Smooth muscle cell (in vitro differentiated cells): Measurements from ENCODE around the gene UBR2. TPM values are rescaled to one million over a fixed set of nuclear protein-coding genes. Genes with fewer than 3 reads are reported as not detected.
"Not testable (repeated sequence)": the region's sequence is repeated elsewhere in the genome, so short reads cannot be mapped to it uniquely, and the experiment has no call there.

Source experiments
- DNase-seq: peaks from one replicate; lab custom pipeline; 2025; ENCODE audit not compliant: unreplicated experiment; lab: John Stamatoyannopoulos, UW
- H2AFZ ChIP-seq: fragments of 200-600 bp; sonication (generic); 2 replicates; pipeline ENCODE4 v1.6.0; 2016; ENCODE audit warnings: antibody characterized with exemption, low read depth, mild to moderate bottlenecking
- H3F3A ChIP-seq: fragments of 200-600 bp; sonication (generic); 2 replicates; pipeline ENCODE4 v1.6.0; 2017; ENCODE audit warnings: antibody characterized with exemption, low read depth
- H3K27ac ChIP-seq: fragments of 200-600 bp; sonication (generic); 2 replicates; pipeline ENCODE4 v1.5.1; 2016; ENCODE audit warnings: low read depth, mild to moderate bottlenecking
- H3K27me3 ChIP-seq: fragments of 200-600 bp; sonication (generic); 2 replicates; pipeline ENCODE4 v1.6.1; 2016; ENCODE audit warnings: low read depth, mild to moderate bottlenecking
- H3K36me3 ChIP-seq: fragments of 200-600 bp; sonication (generic); 2 replicates; pipeline ENCODE4 v1.5.1; 2016; ENCODE audit warnings: low read depth
- H3K4me1 ChIP-seq: fragments of 200-600 bp; sonication (generic); 2 replicates; pipeline ENCODE4 v1.5.1; 2016; ENCODE audit warnings: low read depth
- H3K4me2 ChIP-seq: fragments of 200-600 bp; sonication (generic); 2 replicates; pipeline ENCODE4 v1.6.0; 2016; ENCODE audit warnings: mild to moderate bottlenecking
- H3K4me3 ChIP-seq: fragments of 200-600 bp; sonication (generic); 2 replicates; pipeline ENCODE4 v1.5.1; 2016; ENCODE audit warnings: mild to moderate bottlenecking
- H3K79me2 ChIP-seq: fragments of 200-600 bp; sonication (generic); 2 replicates; pipeline ENCODE4 v1.6.0; 2016; ENCODE audit warnings: low read depth, mild to moderate bottlenecking
- H3K9ac ChIP-seq: fragments of 200-600 bp; sonication (generic); 2 replicates; pipeline ENCODE4 v1.6.0; 2016; ENCODE audit warnings: low read depth
- H3K9me3 ChIP-seq: fragments of 200-600 bp; sonication (generic); replicated peaks from 2 replicates; pipeline ENCODE4 v1.5.1; 2016; ENCODE audit warnings: low read depth
- H4K20me1 ChIP-seq: fragments of 200-600 bp; sonication (generic); 2 replicates; pipeline ENCODE4 v1.6.0; 2016; ENCODE audit warnings: low read depth
- CTCF ChIP-seq: fragments of 200-600 bp; sonication (generic); IDR thresholded peaks from 2 replicates; pipeline ENCODE4 v1.5.1; 2017; ENCODE audit warnings: borderline replicate concordance, mild to moderate bottlenecking, antibody characterized with exemption; ENCODE audit not compliant: insufficient read depth, poor library complexity, severe bottlenecking
- WGBS: methylation state at CpG from one replicate; pipeline ENCODE4 v1.1.7; 2016; ENCODE audit warnings: low lambda C conversion rate; 5-methylcytosine and 5-hydroxymethylcytosine counted together
- polyA plus RNA-seq: library from polyadenylated mRNA; unstranded; fragments of >200 nt; fragmentation: Nextera tagmentation; extraction: Ambion mirVana; gene quantifications from 2 replicates; pipeline ENCODE4 v1.2.1, GENCODE V29; 2016
- total RNA-seq: library from RNA; depleted of rRNA; stranded (reverse); fragments of >200 nt; gene quantifications from 2 replicates; pipeline ENCODE4 v1.2.3, GENCODE V29; 2014

UBR2 gene
- total and polyA plus RNA-seq, 2 experiments from 2014 or later, result 8.1 to 22.6 TPM

DNA sequence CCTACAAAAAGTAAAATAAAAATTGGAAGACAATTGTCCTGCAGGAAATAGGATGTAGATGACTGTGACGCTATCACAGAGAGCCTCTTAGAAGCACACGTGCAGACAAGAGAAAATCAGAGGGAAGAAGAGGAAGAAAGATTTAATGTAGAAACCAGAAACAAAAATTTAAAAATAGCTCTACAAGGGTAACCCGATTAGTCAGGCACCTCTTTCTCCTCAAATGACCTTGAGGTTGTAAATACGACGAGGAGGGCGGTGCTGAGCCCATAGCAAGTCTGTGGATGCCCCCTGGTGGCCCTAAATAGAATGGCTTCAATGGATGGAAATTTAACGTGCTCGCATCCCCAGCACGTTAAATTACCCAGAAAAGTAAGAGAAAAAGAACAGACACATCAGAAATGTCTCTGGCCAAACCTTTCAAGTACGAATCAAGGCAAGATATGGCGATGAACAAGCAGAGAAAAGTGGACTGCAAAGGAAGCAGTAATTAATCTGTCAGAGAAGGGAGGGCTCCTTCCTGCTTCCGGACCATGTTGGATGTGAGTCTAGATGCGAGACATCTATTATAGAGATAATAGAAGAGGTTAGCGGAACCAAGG lies 162.8 kb downstream of the UBR2 start:
- TF ChIP-seq CTCF, result peak; percentile 90
- H2AFZ ChIP-seq, result peak overlapping the region; percentile 64
- DNase-seq, result no peak
- whole genome bisulfite sequencing, result 26% methylated on average over 14 of the region's 14 CpGs
- H3K36me3 ChIP-seq, result no peaks in the 10 kb centered on the region
- no peaks in the 10 kb centered on the region for H3F3A ChIP-seq
- no peak overlapping the region for H3K9ac ChIP-seq
- H3K9me3 ChIP-seq, result no peaks in the 10 kb centered on the region
- H3K27ac ChIP-seq, result no peak overlapping the region
- no peaks in the 10 kb centered on the region for H3K79me2 ChIP-seq
- H4K20me1 ChIP-seq, result no peaks in the 10 kb centered on the region
- H3K4me2 ChIP-seq, result peak overlapping the region; percentile 46
- H3K27me3 ChIP-seq, result no peaks in the 10 kb centered on the region
- no peak overlapping the region for H3K4me3 ChIP-seq
- H3K4me1 ChIP-seq, result no peaks in the 10 kb centered on the region

- peak overlapping the region; percentile 64 for H2AFZ ChIP-seq
- H3K4me2 ChIP-seq, result no peak overlapping the region
- no peaks in the 10 kb centered on the region for H3F3A ChIP-seq
- H3K9ac ChIP-seq, result no peak overlapping the region
- no peak for DNase-seq
- no peaks in the 10 kb centered on the region for H3K36me3 ChIP-seq
- H3K79me2 ChIP-seq, result no peaks in the 10 kb centered on the region
- H3K9me3 ChIP-seq, result no peaks in the 10 kb centered on the region
- TF ChIP-seq CTCF, result no peak
- no peaks in the 10 kb centered on the region for H3K4me1 ChIP-seq
- 97% methylated on average over 51 of the region's 52 CpGs for WGBS
- no peak overlapping the region for H3K27ac ChIP-seq
- H3K4me3 ChIP-seq, result no peak overlapping the region
- no peaks in the 10 kb centered on the region for H3K27me3 ChIP-seq
- no peaks in the 10 kb centered on the region for H4K20me1 ChIP-seq
Observed at GRCh38 chr6:42727087-42727611, 163.3 kb downstream of the UBR2 start.

GRCh38 chr6:42727627-42728026 lies 163.8 kb downstream of the UBR2 start:
- 95% methylated on average over 22 of the region's 22 CpGs for WGBS
- no peak overlapping the region for H2AFZ ChIP-seq
- H3K79me2 ChIP-seq, result no peaks in the 10 kb centered on the region
- no peaks in the 10 kb centered on the region for H3K36me3 ChIP-seq
- H3K4me2 ChIP-seq, result no peak overlapping the region
- no peaks in the 10 kb centered on the region for H4K20me1 ChIP-seq
- H3K9ac ChIP-seq, result no peak overlapping the region
- H3K9me3 ChIP-seq, result no peaks in the 10 kb centered on the region
- no peak for TF ChIP-seq CTCF
- DNase-seq, result no peak
- H3K27ac ChIP-seq, result no peak overlapping the region
- H3F3A ChIP-seq, result no peaks in the 10 kb centered on the region
- H3K4me3 ChIP-seq, result no peak overlapping the region
- no peaks in the 10 kb centered on the region for H3K4me1 ChIP-seq
- H3K27me3 ChIP-seq, result no peaks in the 10 kb centered on the region

DNA sequence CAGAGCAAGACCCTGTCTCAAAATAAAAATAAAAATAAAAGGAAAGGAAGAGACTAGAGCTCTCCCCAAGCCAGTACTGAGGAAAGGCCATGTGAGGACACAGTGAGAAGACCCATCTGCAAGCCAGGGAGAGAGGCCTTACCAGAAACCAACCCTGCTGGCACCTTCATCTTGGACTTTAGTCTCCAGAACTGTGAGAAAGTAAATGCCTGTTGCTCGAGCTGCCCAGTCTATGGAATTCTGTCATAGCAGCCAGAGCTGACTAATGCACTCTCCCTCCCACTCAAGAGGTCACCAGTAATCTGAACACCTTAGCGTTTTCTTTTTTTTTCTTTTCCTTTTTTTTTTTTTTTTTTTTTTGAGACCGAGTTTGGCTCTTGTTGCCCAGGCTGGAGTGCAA lies 165.9 kb downstream of the UBR2 start:
- H3K4me2 ChIP-seq, result no peak overlapping the region
- H3K36me3 ChIP-seq, result no peaks in the 10 kb centered on the region
- H3K27ac ChIP-seq, result no peak overlapping the region
- DNase-seq, result no peak
- no peaks in the 10 kb centered on the region for H3K4me1 ChIP-seq
- H4K20me1 ChIP-seq, result no peaks in the 10 kb centered on the region
- H3K27me3 ChIP-seq, result no peaks in the 10 kb centered on the region
- H3K4me3 ChIP-seq, result no peak overlapping the region
- no peaks in the 10 kb centered on the region for H3K9me3 ChIP-seq
- H3F3A ChIP-seq, result no peaks in the 10 kb centered on the region
- TF ChIP-seq CTCF, result no peak
- H3K9ac ChIP-seq, result no peak overlapping the region
- H2AFZ ChIP-seq, result no peak overlapping the region
- 61% methylated on average over 3 of the region's 3 CpGs for WGBS
- H3K79me2 ChIP-seq, result no peaks in the 10 kb centered on the region

- H3K27ac ChIP-seq, H3K36me3 ChIP-seq: not testable (repeated sequence)
Observed at GRCh38 chr6:42733867-42734481, 170.1 kb downstream of the UBR2 start.

More at GRCh38 chr6:42733867-42734481, 170.1 kb downstream of the UBR2 start:
- not testable (repeated sequence) for DNase-seq, H3F3A ChIP-seq, H2AFZ ChIP-seq, H3K27me3 ChIP-seq, H3K4me1 ChIP-seq, H3K9ac ChIP-seq, H3K9me3 ChIP-seq, H4K20me1 ChIP-seq, H3K4me3 ChIP-seq, H3K79me2 ChIP-seq
- peak overlapping the region; percentile 63 for H3K4me2 ChIP-seq
- WGBS, result 63% methylated on average over 13 of the region's 13 CpGs
